OCI-LY3 (cell line): ENCODE data around the gene DENND1A.

Experiments used
- CTCF ChIP-seq: fragments of 200-600, 300-600 bp; sonication (generic); IDR thresholded peaks from 2 replicates; pipeline ENCODE4 v1.5.1; 2014; ENCODE audit warnings: antibody characterized with exemption, low read length, low read depth
- EZH2phosphoT487 ChIP-seq: fragments of 200-600 bp; shearing (Covaris generic); IDR thresholded peaks from 2 replicates; pipeline ENCODE4 v1.6.1; 2018; ENCODE audit warnings: antibody characterized with exemption, mixed run types, low read depth

- TF ChIP-seq CTCF: no peak
- TF ChIP-seq EZH2phosphoT487: no peak
Observed at GRCh38 chr9:123680352-123680751, 249.6 kb downstream of the DENND1A start.
